HS-5 (cell line): Measurements from ENCODE around the gene UBASH3A.
"Not testable (repeated sequence)": the region's sequence is repeated elsewhere in the genome, so short reads cannot be mapped to it uniquely, and the experiment has no call there.

ENCODE experiments used
- DNase-seq: peaks from one replicate; pipeline ENCODE4 v3.0.0-alpha.2; 2012; ENCODE audit warnings: low read depth

Gene UBASH3A

DNA sequence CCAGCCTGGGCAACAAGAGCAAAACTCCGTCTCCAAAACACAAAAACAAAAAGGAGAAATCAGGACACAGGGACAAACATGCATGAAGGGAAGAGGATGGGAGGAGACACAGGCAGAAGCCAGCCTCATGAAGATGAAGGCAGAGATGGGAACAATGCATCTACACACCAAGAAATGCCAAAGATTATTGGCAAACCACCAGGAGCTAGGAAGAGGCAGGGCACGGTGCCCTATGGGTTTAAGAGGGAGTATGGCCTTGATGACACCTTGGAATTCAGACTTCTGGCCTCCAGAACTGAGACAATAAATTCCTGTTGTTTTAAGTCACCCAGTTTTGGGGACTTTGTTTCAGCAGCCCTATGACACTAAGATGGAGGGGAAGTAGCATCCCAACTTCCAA lies 13.0 kb upstream of the UBASH3A start:
- DNase-seq: no peak

DNA sequence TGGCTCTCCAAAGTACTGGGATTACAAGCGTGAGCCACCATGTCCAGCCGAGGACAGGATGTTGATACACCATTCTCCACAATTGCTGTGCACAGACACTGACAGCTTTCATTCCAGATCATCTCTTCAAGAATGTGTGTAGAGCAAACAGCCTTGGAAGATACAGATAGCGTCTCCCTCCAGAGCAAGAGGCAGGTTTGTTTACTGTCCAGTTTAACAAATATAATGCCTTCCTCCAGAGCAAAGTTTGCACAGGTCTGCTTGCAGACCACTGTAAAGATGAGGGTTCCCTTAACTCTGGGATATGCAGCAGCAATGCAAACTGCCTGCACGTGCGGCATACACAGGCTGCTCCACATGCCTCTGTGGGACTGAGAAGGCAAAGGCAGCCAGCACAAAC lies 12.4 kb upstream of the UBASH3A start:
- DNase-seq: no peak

DNA sequence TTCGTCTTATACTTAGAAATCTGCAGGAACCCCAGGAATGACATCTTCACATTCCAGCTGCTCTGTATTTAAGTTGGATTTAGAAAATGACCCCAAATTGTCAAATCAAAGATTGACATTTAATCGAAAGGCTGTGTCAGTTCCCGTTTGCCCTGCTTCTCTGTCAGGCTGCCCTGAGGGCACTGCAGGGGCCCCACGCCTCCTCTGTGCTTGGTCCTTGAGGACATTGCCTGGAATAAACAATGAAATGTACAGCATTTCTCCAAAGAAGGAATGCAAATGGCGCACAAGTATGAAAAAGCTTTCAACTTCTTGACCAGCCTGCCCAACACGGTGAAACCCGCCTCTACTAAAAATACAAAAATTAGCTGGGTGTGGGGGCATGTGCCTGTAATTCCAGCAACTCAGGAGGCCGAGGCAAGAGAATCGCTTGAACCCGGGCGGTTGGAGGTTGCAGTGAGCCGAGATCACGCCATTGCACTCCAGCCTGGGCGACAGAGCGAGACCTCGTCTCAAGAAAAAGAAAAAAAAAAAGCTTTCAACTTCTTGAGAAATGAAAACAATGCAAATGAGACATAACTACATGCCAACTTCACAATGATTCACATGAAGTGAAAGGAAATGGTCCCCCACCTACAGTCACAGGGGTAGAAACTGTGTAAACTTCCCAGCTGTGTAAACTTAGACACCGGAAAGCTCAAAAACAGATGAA lies 10.8 kb upstream of the UBASH3A start:
- no peak for DNase-seq

DNA sequence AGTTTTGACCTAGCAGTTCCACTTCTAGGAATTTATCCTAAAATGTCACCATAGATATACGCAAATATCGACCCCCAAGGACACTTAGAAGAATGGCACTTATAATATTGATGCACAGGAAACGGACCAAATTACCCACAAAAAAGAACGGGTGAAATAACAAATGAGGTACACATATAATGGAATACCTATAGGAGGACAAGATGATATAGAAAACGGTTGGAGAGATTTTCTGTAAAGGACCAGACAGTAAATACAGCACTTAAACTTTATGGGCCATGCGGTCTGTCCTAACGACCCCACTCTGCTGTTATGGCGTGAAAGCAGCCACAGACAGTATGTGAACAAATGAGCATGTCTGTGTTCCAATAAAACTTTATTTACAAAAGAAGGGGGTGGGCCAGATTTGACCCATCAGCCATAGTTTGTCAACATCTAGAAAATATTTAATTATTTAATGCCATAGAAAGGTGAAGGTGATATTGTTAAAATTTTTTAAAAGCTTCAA lies 10.2 kb upstream of the UBASH3A start:
- no peak for DNase-seq

DNA sequence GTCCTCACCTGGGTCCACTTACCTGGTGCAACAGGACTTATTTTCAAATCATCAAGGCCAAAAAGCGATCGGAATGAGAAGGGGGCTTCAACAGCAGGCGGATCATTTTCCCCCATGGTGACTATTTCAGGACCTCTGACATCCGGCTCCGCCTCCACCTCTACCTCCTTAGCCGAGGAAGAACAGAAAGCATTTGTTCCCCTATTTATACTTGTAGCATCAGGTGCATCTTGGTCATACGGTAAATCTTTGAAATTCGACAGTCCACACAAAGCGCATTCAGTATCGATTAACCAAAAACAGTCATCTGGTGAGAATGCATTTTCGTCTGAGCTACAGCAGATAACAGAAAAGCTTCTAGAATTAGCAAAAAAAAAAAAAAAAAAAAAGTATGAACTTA lies 8.4 kb upstream of the UBASH3A start:
- no peak for DNase-seq

DNA sequence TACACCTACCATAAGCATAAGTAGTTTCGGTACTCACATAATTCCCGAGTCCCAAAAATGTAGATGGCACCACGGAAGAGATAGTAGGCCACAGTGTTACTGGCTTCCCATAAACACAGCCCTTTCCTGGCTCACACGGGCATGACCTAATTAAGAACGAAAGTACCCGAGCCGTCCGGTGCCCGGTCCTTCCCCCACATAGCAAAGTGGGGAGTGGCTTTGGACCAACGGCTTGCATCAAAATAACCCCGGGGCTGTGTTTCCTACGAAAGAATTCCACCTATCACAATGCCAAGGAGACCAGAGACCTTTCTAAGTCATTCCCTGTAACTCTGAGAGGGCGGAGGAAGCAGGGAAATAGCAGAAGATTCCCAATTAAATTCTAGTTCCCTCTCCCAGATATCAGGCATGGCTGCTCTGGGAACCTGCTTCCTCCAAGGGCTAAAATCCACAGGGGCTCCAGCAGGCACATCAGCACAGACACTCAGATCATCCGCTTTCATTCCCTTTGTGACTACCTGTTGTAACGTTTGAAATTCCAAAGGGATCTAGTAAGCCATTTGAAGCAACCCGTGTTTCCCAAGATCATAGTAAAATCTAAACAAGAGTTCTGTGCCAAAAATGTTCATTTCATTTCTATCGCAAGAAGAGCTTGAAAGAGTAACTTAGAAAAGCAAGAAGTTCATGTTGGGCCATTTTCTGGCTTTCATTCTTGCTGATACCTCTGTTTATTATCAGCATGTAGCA lies 7.6 kb upstream of the UBASH3A start, which contains the start of gene TMPRSS3:
TMPRSS3 (minus strand) TSS at position 148 of the 747 bp plus-strand sequence. CDS start 635 bp downstream, outside the sequence.
- no peak for DNase-seq

DNA sequence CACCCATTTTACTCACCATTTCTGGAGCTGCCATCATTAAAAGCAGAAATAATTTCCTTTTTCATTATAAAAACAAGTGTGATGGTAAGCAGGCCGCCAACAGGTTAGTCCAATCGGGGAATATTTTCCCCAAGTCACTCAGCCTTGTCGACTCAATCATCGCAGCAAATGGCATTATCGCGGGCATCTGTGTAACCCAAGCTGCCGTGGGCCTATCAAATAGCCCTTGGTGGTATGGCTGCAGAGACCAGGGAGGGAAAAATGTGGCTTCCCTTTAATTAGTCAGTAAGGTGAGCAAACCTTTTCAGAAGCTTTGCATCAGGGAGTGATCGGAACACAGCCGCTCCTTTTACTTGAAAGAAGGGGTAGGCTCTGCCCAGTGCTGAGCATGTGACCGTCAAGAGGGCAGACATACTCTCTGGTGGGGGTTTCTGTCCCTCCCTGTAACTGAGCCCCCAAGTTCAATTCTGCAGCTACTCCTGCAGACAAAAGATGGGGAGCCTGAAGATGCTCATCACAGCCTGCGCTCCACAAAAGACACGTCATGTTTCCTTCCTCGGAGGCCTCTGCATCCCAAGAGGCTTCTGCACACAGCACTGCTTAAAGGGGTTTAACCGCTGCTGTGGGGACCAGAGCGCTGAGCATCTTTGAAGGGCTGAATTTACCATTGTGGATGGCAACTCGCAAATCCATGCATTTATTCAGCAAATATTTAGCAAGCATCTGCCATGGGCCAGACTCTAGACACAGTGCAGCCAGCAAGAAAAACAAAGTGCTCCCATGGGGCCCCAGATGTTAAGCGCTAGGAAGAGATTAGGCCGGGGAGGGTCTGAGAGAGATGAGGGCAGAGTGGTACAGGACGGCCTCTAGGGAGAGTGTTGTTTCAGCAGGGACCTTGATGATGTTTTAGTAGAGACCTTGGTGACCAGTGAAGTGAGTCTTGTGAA lies 6.6 kb upstream of the UBASH3A start:
- no peak for DNase-seq

DNA sequence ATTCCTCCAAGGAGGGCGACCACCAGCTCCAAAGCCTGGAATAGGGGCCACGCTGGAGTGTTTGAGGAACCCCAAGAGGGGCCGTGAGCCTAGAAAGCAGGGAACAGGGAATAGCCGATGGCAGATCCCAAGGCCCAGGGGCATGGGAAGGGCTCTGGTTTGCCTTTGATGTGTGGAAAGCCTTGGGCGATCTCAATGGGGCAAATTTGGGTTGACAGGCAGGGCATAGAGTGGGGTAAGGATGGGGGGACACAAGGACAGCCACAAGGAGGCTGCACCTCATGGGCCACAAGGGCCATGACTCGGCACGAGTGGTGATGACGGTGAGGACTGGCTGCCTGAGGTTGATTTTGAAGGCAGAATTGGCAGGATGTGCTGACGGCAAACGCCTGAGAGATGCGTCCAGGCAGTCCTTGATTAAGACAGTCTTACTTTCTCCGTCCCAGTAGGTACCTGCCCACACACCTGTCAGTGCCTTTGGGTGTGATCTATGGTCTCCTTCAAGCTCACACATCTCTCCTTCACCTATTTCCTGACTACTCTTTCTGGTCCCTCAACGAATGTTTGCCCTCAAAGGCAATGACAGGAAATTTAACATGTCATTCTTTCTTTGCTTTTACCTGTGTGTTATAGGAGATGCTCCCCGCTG lies 5.8 kb upstream of the UBASH3A start:
- no peak for DNase-seq

DNA sequence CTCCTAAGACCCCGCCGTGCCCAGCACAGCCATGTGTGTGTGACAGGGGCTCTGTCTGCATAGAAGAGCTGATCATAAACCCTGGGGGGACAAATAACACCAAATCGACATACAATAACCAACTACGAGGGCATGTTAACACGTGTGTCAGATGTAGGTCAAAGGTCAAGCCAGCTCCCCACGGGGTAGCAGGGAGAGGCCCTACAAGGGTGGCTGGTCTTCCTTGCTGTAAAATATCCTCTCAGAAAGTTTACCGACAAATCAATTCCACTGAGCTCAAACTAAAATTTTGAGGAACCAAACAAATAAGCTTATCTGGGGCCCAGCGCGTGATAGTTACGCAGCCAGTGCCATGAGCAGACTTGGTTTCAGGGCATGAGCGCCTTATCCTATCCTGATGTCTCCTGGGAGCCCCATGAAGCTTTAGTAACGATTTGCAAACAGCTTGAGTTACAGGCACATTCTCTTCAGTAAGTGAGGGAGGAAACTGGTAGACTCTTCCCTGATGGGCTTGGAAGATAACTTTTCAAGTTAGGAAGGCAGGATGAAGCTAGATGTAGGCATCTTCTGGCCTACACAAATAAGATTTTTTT lies 5.2 kb upstream of the UBASH3A start:
- no peak for DNase-seq

DNA sequence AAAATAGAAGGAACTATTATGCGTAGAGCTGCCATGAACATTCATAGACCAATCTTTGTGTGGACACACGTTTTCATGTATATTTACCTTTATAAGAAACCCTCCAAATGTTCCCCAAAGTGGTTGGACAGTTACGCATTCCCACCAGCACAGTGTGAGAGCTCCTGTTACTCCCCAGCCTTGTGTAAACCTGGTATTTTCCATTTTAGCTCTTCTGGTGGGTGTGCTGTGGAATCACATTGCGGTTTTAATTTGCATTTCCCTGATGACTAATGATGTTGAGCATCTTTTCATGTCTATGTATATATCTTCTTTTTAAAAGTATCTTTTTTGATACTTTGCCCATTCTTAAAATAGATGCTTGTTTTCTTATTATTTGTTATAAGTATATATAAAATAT lies 3.2 kb upstream of the UBASH3A start:
- no peak for DNase-seq

DNA sequence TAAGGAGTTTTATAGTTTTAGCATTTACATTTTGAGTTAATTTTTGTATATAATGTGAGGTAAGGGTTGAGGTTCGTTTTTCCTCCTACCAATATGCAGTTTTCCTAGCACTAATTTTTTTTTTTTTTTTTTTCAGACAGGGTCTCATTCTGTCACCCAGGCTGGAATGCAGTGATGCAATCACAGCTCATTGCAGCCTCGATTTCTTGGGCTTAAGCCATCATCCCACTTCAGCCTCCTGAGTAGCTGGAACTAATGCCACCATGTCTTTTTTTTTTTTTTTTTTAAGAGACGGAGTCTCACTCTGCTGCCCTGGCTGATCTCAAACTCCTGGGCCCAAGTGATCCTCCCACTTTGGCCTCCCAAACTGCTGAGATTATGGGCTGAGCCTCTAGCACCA lies 2.5 kb upstream of the UBASH3A start:
- DNase-seq: no peak

DNA sequence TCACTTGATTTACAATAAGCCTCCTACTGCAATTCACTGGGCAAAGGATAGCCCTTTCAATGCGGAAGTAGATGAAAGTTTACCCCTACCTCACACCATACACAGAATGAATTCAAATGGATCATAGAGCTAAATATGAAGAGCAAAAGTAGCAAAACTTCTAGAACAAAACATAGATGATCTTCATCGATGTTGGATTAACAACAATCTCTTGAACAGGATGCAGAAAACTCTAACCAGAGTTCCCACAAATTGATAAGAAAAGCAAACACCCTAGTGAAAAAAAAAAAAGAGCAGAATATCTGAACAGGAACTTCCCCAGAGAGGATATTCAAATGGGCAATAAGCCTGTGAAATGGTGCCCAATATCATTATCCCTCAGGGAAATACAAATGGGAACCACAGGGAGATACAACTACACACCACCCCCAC lies 1.9 kb upstream of the UBASH3A start:
- no peak for DNase-seq

DNA sequence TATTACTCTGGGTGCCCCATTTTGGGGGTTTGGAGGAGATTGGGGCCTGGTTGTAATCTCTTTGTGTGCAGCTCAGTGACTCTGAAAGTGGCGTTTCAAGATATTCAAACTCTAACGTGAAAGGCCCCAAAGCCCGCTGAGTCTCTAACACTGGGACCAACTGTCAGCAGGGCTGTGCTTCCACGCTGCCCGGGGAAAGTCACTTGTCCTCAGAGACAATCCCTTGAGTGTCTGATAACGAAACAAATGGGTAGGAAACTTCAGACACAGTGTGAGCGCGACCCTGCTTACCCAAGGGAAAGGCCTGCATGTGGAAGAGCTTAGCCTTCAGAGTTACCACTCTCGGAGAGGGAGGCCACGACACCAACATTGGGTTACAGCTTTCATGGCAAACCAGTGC lies 837 bp downstream of the UBASH3A start:
- no peak for DNase-seq

DNA sequence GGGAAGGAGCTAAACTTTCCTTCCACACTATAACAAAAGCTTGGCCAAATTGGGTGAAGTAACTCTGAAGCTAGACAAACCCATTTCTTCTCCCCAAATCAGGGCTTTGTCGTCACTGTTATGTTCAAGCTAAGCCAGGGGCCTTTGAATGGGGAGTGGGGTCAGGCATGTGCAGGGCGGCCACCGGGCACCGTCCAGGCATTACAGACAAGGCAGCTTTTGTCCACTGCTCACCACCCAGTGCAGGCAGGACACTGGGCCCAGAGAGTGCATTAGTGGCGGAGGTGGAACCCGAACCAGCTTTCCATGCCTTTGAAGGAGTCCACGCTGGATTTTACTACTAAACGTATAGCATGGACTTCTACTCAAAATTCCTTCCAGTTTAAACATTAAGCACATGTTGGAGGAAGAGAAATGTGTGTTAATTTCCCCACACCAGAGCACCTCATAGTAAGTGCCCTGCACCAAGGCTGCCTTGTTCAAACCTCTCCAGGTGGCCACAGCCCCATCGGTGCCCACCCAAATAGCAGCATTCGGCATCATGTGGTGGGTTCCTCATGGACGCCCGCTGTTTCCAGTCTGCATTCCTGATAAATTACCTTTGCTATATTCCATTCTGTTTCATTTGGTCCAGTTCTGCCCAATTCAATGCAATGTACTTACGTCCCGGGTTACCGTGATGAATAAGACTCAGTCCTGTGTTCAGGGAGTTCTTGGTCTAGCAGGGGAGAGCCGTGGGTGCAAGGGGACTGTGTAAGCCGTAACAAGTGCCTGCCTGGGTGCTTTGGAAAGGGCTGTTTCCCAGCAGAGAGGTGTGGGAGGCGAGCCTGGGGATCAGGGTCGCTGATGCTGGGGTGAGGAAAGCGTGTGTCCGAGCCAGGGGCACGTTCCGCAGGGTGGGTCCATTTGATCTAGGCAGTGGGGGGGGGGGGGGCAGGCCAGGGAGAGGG lies 1.6 kb downstream of the UBASH3A start:
- no peak for DNase-seq

DNA sequence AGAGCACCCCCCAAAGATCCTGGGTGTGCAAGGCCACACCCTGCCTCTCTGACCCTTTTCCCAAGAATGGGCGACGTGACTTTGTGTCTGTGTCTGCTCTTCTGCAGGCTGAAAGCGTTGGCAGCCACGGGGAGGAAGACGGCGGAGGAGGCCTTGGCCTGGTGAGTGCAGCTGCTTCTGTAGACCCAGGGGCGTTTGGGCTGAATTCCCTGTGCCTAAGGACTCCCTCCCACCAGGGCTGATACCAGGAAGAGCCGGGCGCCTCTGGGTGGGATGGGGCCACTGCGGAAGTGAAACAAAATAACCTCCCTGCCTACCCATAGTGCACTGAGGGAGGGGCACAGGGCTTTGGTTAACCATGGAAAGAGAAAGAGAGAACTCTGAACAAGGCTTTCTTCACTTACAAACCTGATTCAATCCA lies 2.5 kb downstream of the UBASH3A start:
- DNase-seq: no peak

DNA sequence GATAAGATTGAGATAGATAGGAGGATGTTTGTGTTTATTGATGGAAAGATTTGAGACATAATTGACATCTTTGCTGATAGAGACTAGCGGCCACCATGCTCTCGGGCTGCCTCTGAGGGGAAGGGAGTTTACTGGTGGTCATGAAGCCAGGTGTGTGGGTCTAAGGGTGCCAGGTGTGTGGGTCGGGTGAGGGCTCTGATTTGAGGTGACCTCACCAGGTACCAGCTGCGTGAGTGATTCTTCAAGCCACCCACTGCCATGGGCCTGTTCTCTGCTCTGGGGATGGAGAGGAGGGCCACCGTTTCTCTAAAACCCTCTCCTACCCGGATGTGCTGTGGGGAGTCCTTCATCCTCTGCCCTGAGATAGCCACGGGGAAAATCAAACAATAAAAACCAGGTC lies 3.2 kb downstream of the UBASH3A start:
- no peak for DNase-seq

DNA sequence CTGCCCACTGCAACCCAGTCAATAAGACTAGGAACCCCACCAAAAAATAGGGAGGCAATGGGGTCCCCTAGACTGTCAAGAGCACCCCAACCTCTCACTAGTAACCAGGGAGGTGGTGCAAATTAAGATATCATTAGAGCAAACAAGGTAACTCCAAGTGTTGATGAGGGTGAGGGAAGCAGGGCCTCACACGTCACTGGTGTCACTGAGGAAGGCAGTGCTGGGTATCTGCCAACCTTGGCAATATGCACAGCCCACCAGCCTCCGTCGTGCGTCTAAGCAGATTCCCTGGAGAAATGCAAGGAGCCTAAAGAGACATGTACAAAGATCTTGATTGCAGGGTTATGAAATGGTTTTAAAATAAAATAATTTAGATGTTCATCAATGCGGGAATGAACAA lies 3.8 kb downstream of the UBASH3A start:
- DNase-seq: no peak

DNA sequence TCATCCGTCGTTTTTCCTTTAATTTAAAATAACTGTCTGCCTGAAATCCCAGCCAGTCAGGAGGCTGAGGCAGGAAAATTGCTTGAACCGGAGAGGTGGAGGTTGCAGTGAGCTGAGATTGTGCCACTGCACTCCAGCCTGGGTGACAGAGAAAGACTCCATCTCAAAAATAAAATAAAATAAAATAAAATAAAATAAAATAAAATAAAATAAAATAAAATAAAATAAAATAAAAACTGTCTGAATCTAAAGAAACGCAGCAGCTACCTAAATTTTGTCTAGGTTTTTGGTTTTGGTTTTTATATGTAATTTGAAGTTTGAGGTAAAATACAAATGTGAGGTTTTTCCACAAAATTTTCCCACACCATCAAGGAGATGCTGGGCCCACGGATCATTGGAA lies 5.0 kb downstream of the UBASH3A start:
- not testable (repeated sequence) for DNase-seq

DNA sequence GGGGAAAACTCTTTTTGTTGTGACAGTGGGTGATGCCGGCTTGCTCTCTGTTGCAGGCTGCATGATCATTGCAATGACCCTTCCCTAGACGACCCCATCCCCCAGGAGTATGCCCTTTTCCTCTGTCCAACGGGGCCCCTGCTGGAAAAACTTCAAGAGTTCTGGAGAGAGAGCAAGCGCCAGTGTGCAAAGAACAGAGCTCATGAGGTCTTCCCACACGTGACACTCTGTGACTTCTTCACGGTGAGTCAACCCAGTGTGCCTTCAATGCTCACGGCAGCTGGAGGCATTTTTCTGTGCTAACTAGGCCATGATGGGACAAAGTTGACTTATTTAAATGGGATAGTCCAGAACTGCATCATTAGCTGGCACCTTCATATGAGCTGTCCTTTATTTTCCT lies 5.7 kb downstream of the UBASH3A start:
- no peak for DNase-seq

DNA sequence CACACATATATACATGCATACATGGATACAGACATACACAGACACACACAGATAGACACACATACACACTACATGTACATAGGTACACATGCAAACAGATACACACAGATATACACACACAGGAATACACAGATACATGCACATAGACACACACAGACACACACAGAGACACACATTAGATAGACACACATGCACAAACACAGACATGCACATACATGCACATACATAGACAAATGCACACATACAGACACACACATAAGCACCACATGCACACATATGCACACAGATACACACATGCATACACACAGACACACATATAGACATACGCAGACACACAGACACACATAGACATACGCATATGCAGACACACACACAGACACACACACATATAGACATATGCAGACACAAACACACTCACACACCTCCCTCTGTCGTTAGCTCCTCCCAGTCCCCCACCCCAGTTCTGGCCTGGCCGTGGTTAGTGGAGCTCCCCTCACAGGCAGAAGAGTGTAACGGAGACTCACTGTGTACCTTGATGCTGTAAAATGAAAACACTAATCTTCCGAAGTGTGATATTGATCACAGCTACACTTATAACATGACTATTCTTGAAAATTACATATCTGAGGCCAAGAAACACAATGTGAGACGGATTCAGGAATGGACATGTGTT lies 7.6 kb downstream of the UBASH3A start:
- no peak for DNase-seq
